GM23338 (cell line): ENCODE results near the gene ZNF579. TPM values are rescaled to one million over a fixed set of nuclear protein-coding genes. Genes with fewer than 3 reads are reported as not detected.

Source experiments
- ATAC-seq: fragments of 200-7000 bp; cut with Tn5 transposase; 3 replicates; pipeline ENCODE4 v1.9.1; 2020
- DNase-seq: peaks from one replicate; pipeline ENCODE4 v3.0.0-alpha.2; 2015; ENCODE audit warnings: low spot score
- H2AFZ ChIP-seq: fragments of 200-600 bp; sonication (generic); 2 replicates; pipeline ENCODE4 v1.8.0; 2016; ENCODE audit warnings: antibody characterized with exemption, mild to moderate bottlenecking, moderate library complexity
- H3F3A ChIP-seq: fragments of 200-600 bp; sonication (generic); replicated peaks from 2 replicates; pipeline ENCODE4 v1.8.0; 2017; ENCODE audit warnings: antibody characterized with exemption, mixed run types, low read depth
- H3K27ac ChIP-seq: fragments of 200-600 bp; sonication (generic); 2 replicates; pipeline ENCODE4 v1.6.1; 2016; ENCODE audit warnings: low read depth
- H3K27me3 ChIP-seq: fragments of 200-600 bp; sonication (generic); 2 replicates; pipeline ENCODE4 v1.8.0; 2016; ENCODE audit warnings: mild to moderate bottlenecking, mixed run types, moderate library complexity; ENCODE audit not compliant: insufficient read depth
- H3K36me3 ChIP-seq: fragments of 200-600 bp; sonication (generic); 2 replicates; pipeline ENCODE4 v1.8.0; 2016; ENCODE audit warnings: mild to moderate bottlenecking; ENCODE audit not compliant: insufficient read depth
- H3K4me1 ChIP-seq: fragments of 200-600 bp; sonication (generic); 2 replicates; pipeline ENCODE4 v1.8.0; 2016; ENCODE audit warnings: mild to moderate bottlenecking, moderate library complexity; ENCODE audit not compliant: insufficient read depth
- H3K4me2 ChIP-seq: fragments of 200-600 bp; sonication (generic); 2 replicates; pipeline ENCODE4 v1.7.1; 2017; ENCODE audit warnings: mixed run types
- H3K4me3 ChIP-seq: fragments of 200-600 bp; sonication (generic); 2 replicates; pipeline ENCODE4 v1.6.1; 2016; ENCODE audit warnings: mixed run types
- H3K79me2 ChIP-seq: fragments of 200-600 bp; sonication (generic); replicated peaks from 2 replicates; pipeline ENCODE4 v1.8.0; 2017; ENCODE audit warnings: mild to moderate bottlenecking; ENCODE audit not compliant: insufficient read depth
- H3K9me2 ChIP-seq: fragments of 200-600 bp; sonication (generic); 2 replicates; pipeline ENCODE4 v1.8.0; 2017; ENCODE audit not compliant: insufficient read depth
- H4K20me1 ChIP-seq: fragments of 200-600 bp; sonication (generic); replicated peaks from 2 replicates; pipeline ENCODE4 v1.8.0; 2017; ENCODE audit warnings: mild to moderate bottlenecking; ENCODE audit not compliant: insufficient read depth
- H3K27ac Mint-ChIP-seq: 2 replicates; pipeline ENCODE4 v1.8.0; 2020; ENCODE audit warnings: inconsistent platforms, mild to moderate bottlenecking, moderate library complexity, mixed read lengths
- H3K27me3 Mint-ChIP-seq: 3 replicates; pipeline ENCODE4 v1.8.0; 2022; ENCODE audit warnings: low read depth, mild to moderate bottlenecking, moderate library complexity, mixed read lengths, inconsistent platforms; ENCODE audit not compliant: insufficient read depth, poor library complexity
- H3K36me3 Mint-ChIP-seq: 3 replicates; pipeline ENCODE4 v1.8.0; 2021; ENCODE audit warnings: low read depth, mild to moderate bottlenecking, inconsistent platforms, moderate library complexity, mixed read lengths
- H3K4me1 Mint-ChIP-seq: 3 replicates; pipeline ENCODE4 v1.8.0; 2020; ENCODE audit warnings: mild to moderate bottlenecking, inconsistent platforms, mixed read lengths
- H3K4me3 Mint-ChIP-seq: 3 replicates; pipeline ENCODE4 v1.8.0; 2021; ENCODE audit warnings: moderate library complexity, mild to moderate bottlenecking, inconsistent platforms, mixed read lengths
- H3K9me3 Mint-ChIP-seq: 3 replicates; pipeline ENCODE4 v1.8.0; 2020; ENCODE audit warnings: moderate library complexity, mild to moderate bottlenecking, inconsistent platforms, mixed read lengths
- ETS1 ChIP-seq: IDR thresholded peaks from 2 replicates; pipeline ENCODE4 v1.6.1; 2016; ENCODE audit warnings: antibody characterized with exemption
- EZH2phosphoT487 ChIP-seq: fragments of 200-600 bp; sonication (generic); IDR thresholded peaks from one replicate; pipeline ENCODE4 v1.8.1; 2018; ENCODE audit warnings: antibody characterized with exemption; ENCODE audit not compliant: unreplicated experiment
- JUNB ChIP-seq: IDR thresholded peaks from one replicate; pipeline ENCODE4 v1.6.1; 2016; ENCODE audit warnings: antibody characterized with exemption; ENCODE audit not compliant: unreplicated experiment
- polyA plus RNA-seq: library from polyadenylated mRNA; unstranded; fragments of >200 nt; fragmentation: Nextera tagmentation; extraction: Ambion mirVana; gene quantifications from 2 replicates; pipeline ENCODE4 v1.2.1, GENCODE V29; 2016
- total RNA-seq: library from RNA; depleted of rRNA; stranded (reverse); fragments of >200 nt; shearing (Covaris generic); gene quantifications from 2 replicates; pipeline ENCODE4 v1.2.3, GENCODE V29; 2014; rRNA removed
- TF ChIP-seq, protein P1 (sequence below): IDR thresholded peaks from one replicate; pipeline ENCODE4 v1.6.1; 2018; ENCODE audit warnings: antibody characterized with exemption; ENCODE audit not compliant: unreplicated experiment
- TF ChIP-seq, protein P2 (sequence below), 2 experiments: fragments of 200-600 bp in 1 of 2; sonication (generic) in 1 of 2; conservative IDR thresholded peaks; 2 replicates each; pipeline versions ENCODE4 v1.5.1 to v1.6.1; 2016 to 2017; ENCODE audit warnings: antibody characterized with exemption in 2 of 2, low read depth in 2 of 2, mild to moderate bottlenecking in 2 of 2, moderate library complexity in 1 of 2

ZNF579 gene
- total and polyA plus RNA-seq, 2 experiments from 2014 or later, result 7.3 to 12.2 TPM

- Histone ChIP-seq H2AFZ (no peak overlapping the region), H3F3A (peaks cover 16% of the 10 kb centered on the region), H3K36me3 (no peaks in the 10 kb centered on the region), H3K4me1 (no peaks in the 10 kb centered on the region), H3K4me3 (no peak overlapping the region), H4K20me1 (no peaks in the 10 kb centered on the region), H3K27me3 (no peaks in the 10 kb centered on the region), H3K4me2 (no peak overlapping the region), H3K27ac (no peak overlapping the region), H3K9me2 (no peaks in the 10 kb centered on the region), H3K79me2 (no peaks in the 10 kb centered on the region)
- Mint-ChIP-seq H3K36me3 (no peaks in the 10 kb centered on the region), H3K27ac (no peak overlapping the region), H3K4me1 (peaks cover 3% of the 10 kb centered on the region), H3K9me3 (no peaks in the 10 kb centered on the region), H3K4me3 (no peak overlapping the region), H3K27me3 (peaks cover 4% of the 10 kb centered on the region)
- TF ChIP-seq ETS1, result no peak
- TF ChIP-seq JUNB, result no peak
- DNase-seq (no peak), ATAC-seq (no peak)
Measured at GRCh38 chr19:55528030-55528803, 52.4 kb downstream of the ZNF579 start.

DNA sequence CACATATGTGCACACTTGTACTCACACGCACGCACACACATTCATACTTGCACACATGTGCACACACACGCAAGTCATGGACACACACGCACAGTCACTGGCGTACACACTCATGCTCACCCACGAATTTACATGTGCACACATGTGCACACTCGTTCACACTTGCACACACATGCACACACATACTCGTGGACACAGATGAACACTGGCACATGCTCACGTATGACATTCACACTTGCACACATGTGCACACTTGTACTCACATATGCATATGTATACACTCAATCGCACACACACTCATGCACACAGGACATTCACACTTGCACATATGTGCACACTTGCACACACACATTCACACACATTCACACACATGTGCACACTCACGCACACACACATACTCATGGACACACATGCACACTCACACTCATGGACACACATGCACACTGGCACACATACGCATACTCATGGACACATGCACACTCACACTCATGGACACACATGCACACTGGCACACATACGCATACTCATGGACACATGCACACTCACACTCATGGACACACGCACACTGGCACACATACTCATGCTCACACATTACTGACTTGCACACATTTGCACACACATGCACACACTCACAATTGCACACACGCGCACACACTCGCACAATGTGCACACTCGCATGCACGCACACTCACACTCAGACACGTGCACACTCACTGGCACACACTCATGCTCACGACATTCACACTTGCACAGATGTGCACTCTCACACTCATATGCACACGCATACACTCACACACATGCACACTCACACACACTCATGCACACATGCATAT is 53.2 kb downstream of the ZNF579 start:
- Histone ChIP-seq H2AFZ (no peak overlapping the region), H3K27me3 (no peaks in the 10 kb centered on the region), H3K79me2 (no peaks in the 10 kb centered on the region), H3K4me2 (no peak overlapping the region), H3K4me3 (no peak overlapping the region), H3K4me1 (no peaks in the 10 kb centered on the region), H3K27ac (no peak overlapping the region), H4K20me1 (no peaks in the 10 kb centered on the region), H3K9me2 (no peaks in the 10 kb centered on the region), H3F3A (peaks cover 16% of the 10 kb centered on the region), H3K36me3 (no peaks in the 10 kb centered on the region)
- no peak for ATAC-seq
- peaks cover 3% of the 10 kb centered on the region for H3K4me1 Mint-ChIP-seq
- no peak for DNase-seq
- no peak for TF ChIP-seq EZH2phosphoT487
- TF ChIP-seq, protein P1, sequence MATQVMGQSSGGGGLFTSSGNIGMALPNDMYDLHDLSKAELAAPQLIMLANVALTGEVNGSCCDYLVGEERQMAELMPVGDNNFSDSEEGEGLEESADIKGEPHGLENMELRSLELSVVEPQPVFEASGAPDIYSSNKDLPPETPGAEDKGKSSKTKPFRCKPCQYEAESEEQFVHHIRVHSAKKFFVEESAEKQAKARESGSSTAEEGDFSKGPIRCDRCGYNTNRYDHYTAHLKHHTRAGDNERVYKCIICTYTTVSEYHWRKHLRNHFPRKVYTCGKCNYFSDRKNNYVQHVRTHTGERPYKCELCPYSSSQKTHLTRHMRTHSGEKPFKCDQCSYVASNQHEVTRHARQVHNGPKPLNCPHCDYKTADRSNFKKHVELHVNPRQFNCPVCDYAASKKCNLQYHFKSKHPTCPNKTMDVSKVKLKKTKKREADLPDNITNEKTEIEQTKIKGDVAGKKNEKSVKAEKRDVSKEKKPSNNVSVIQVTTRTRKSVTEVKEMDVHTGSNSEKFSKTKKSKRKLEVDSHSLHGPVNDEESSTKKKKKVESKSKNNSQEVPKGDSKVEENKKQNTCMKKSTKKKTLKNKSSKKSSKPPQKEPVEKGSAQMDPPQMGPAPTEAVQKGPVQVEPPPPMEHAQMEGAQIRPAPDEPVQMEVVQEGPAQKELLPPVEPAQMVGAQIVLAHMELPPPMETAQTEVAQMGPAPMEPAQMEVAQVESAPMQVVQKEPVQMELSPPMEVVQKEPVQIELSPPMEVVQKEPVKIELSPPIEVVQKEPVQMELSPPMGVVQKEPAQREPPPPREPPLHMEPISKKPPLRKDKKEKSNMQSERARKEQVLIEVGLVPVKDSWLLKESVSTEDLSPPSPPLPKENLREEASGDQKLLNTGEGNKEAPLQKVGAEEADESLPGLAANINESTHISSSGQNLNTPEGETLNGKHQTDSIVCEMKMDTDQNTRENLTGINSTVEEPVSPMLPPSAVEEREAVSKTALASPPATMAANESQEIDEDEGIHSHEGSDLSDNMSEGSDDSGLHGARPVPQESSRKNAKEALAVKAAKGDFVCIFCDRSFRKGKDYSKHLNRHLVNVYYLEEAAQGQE, result no peak
- TF ChIP-seq, protein P2, sequence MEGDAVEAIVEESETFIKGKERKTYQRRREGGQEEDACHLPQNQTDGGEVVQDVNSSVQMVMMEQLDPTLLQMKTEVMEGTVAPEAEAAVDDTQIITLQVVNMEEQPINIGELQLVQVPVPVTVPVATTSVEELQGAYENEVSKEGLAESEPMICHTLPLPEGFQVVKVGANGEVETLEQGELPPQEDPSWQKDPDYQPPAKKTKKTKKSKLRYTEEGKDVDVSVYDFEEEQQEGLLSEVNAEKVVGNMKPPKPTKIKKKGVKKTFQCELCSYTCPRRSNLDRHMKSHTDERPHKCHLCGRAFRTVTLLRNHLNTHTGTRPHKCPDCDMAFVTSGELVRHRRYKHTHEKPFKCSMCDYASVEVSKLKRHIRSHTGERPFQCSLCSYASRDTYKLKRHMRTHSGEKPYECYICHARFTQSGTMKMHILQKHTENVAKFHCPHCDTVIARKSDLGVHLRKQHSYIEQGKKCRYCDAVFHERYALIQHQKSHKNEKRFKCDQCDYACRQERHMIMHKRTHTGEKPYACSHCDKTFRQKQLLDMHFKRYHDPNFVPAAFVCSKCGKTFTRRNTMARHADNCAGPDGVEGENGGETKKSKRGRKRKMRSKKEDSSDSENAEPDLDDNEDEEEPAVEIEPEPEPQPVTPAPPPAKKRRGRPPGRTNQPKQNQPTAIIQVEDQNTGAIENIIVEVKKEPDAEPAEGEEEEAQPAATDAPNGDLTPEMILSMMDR (conservative IDR thresholded peaks at IDR 0.05; ENCODE audit: low read depth in 2 of 2), result no peak
- peaks cover 4% of the 10 kb centered on the region for H3K27me3 Mint-ChIP-seq
- no peaks in the 10 kb centered on the region for H3K9me3 Mint-ChIP-seq
- no peaks in the 10 kb centered on the region for H3K36me3 Mint-ChIP-seq
- H3K4me3 Mint-ChIP-seq, result no peak overlapping the region
- H3K27ac Mint-ChIP-seq, result no peak overlapping the region

Other genes starting within 250 kb of the ZNF579 start
- 34.3 and 43.2 TPM in 2 replicates for gene KMT5C, start 241.0 kb downstream of the ZNF579 start, total RNA-seq
- gene KMT5C, start 241.0 kb downstream of the ZNF579 start, polyA plus RNA-seq, result 12.9 and 14.2 TPM in 2 replicates
- 2.7 and 2.9 TPM in 2 replicates for gene COX6B2, start 226.1 kb downstream of the ZNF579 start, total RNA-seq
- 5.3 and 5.7 TPM in 2 replicates for gene COX6B2, start 226.1 kb downstream of the ZNF579 start, polyA plus RNA-seq
- not detected in 2 replicates for gene GARIN5B, start 217.6 kb downstream of the ZNF579 start, total RNA-seq
- gene GARIN5B, start 217.6 kb downstream of the ZNF579 start, polyA plus RNA-seq, result not detected in 2 replicates
- 1.1 and 2.2 TPM in 2 replicates for gene IL11, start 210.4 kb downstream of the ZNF579 start, total RNA-seq
- 0.58 and 1.7 TPM in 2 replicates for gene IL11, start 210.4 kb downstream of the ZNF579 start, polyA plus RNA-seq
- not detected in 2 replicates for gene TMEM190, start 204.0 kb downstream of the ZNF579 start, total RNA-seq
- 4.2 and 4.8 TPM in 2 replicates for gene TMEM190, start 204.0 kb downstream of the ZNF579 start, polyA plus RNA-seq
- 4.1 and 7.5 TPM in 2 replicates for gene TMEM238, start 196.6 kb downstream of the ZNF579 start, total RNA-seq
- gene TMEM238, start 196.6 kb downstream of the ZNF579 start, polyA plus RNA-seq, result 0.55 and 0.59 TPM in 2 replicates
- gene RPL28, start 194.9 kb downstream of the ZNF579 start, total RNA-seq, result 463 and 737 TPM in 2 replicates
- 1,528 and 1,802 TPM in 2 replicates for gene RPL28, start 194.9 kb downstream of the ZNF579 start, polyA plus RNA-seq
- 363 and 469 TPM in 2 replicates for gene UBE2S, start 173.1 kb downstream of the ZNF579 start, total RNA-seq
- gene UBE2S, start 173.1 kb downstream of the ZNF579 start, polyA plus RNA-seq, result 523 and 533 TPM in 2 replicates
- 1.4 and 1.6 TPM in 2 replicates for gene SHISA7, start 137.5 kb downstream of the ZNF579 start, total RNA-seq
- 0.32 and 0.37 TPM in 2 replicates for gene SHISA7, start 137.5 kb downstream of the ZNF579 start, polyA plus RNA-seq
- gene ISOC2, start 119.2 kb downstream of the ZNF579 start, total RNA-seq, result 82.1 and 85.2 TPM in 2 replicates
- 62.6 and 76.5 TPM in 2 replicates for gene ISOC2, start 119.2 kb downstream of the ZNF579 start, polyA plus RNA-seq
- 0.85 and 1.7 TPM in 2 replicates for gene C19orf85, start 116.1 kb downstream of the ZNF579 start, total RNA-seq
- 2.1 and 3.4 TPM in 2 replicates for gene C19orf85, start 116.1 kb downstream of the ZNF579 start, polyA plus RNA-seq
- 10.7 and 12.7 TPM in 2 replicates for gene ZNF628, start 104.2 kb downstream of the ZNF579 start, total RNA-seq
- 3.9 and 4.9 TPM in 2 replicates for gene ZNF628, start 104.2 kb downstream of the ZNF579 start, polyA plus RNA-seq
- gene NAT14, start 95.7 kb downstream of the ZNF579 start, total RNA-seq, result 25.4 and 27.8 TPM in 2 replicates
- 39.6 and 45.5 TPM in 2 replicates for gene NAT14, start 95.7 kb downstream of the ZNF579 start, polyA plus RNA-seq
- 0.69 and 1.2 TPM in 2 replicates for gene SSC5D, start 92.4 kb downstream of the ZNF579 start, total RNA-seq
- gene SSC5D, start 92.4 kb downstream of the ZNF579 start, polyA plus RNA-seq, result 0.14 and 0.23 TPM in 2 replicates
- gene SBK2, start 43.7 kb downstream of the ZNF579 start, total RNA-seq, result 2.0 and 3.5 TPM in 2 replicates
- gene SBK2, start 43.7 kb downstream of the ZNF579 start, polyA plus RNA-seq, result 0.82 and 1.1 TPM in 2 replicates
- 0.23 and 0.94 TPM in 2 replicates for gene SBK3, start 35.3 kb downstream of the ZNF579 start, total RNA-seq
- gene SBK3, start 35.3 kb downstream of the ZNF579 start, polyA plus RNA-seq, result 0.27 and 0.80 TPM in 2 replicates
- 10.1 and 12.6 TPM in 2 replicates for gene FIZ1, start 18.7 kb upstream of the ZNF579 start, total RNA-seq
- 5.3 and 5.4 TPM in 2 replicates for gene FIZ1, start 18.7 kb upstream of the ZNF579 start, polyA plus RNA-seq
- gene ZNF524, start 19.4 kb upstream of the ZNF579 start, total RNA-seq, result 8.3 and 16.5 TPM in 2 replicates
- gene ZNF524, start 19.4 kb upstream of the ZNF579 start, polyA plus RNA-seq, result 5.7 and 6.0 TPM in 2 replicates
- 10.3 and 12.1 TPM in 2 replicates for gene ZNF865, start 24.8 kb upstream of the ZNF579 start, total RNA-seq
- gene ZNF865, start 24.8 kb upstream of the ZNF579 start, polyA plus RNA-seq, result 2.2 and 2.4 TPM in 2 replicates
- gene ZNF784, start 43.7 kb upstream of the ZNF579 start, total RNA-seq, result 5.6 and 6.7 TPM in 2 replicates
- 1.5 and 1.6 TPM in 2 replicates for gene ZNF784, start 43.7 kb upstream of the ZNF579 start, polyA plus RNA-seq
- gene ZNF580, start 60.2 kb upstream of the ZNF579 start, total RNA-seq, result 10.9 and 18.7 TPM in 2 replicates
- 23.6 and 23.9 TPM in 2 replicates for gene ZNF580, start 60.2 kb upstream of the ZNF579 start, polyA plus RNA-seq
- gene ZNF581, start 62.8 kb upstream of the ZNF579 start, total RNA-seq, result 67.2 and 87.6 TPM in 2 replicates
- gene ZNF581, start 62.8 kb upstream of the ZNF579 start, polyA plus RNA-seq, result 48.5 and 50.7 TPM in 2 replicates
- gene CCDC106, start 67.4 kb upstream of the ZNF579 start, total RNA-seq, result 8.2 and 12.0 TPM in 2 replicates
- gene CCDC106, start 67.4 kb upstream of the ZNF579 start, polyA plus RNA-seq, result 17.6 and 19.9 TPM in 2 replicates
- gene U2AF2, start 74.2 kb upstream of the ZNF579 start, total RNA-seq, result 233 and 234 TPM in 2 replicates
- gene U2AF2, start 74.2 kb upstream of the ZNF579 start, polyA plus RNA-seq, result 73.1 and 75.2 TPM in 2 replicates
- gene EPN1, start 94.4 kb upstream of the ZNF579 start, total RNA-seq, result 208 and 223 TPM in 2 replicates
- gene EPN1, start 94.4 kb upstream of the ZNF579 start, polyA plus RNA-seq, result 47.1 and 48.9 TPM in 2 replicates
- gene NLRP9, start 157.6 kb upstream of the ZNF579 start, total RNA-seq, result not detected in 2 replicates
- not detected in 2 replicates for gene NLRP9, start 157.6 kb upstream of the ZNF579 start, polyA plus RNA-seq
- not detected in 2 replicates for gene RFPL4A, start 178.2 kb upstream of the ZNF579 start, total RNA-seq
- gene RFPL4A, start 178.2 kb upstream of the ZNF579 start, polyA plus RNA-seq, result not detected in 2 replicates
- not detected in 2 replicates for gene RFPL4AL1, start 188.3 kb upstream of the ZNF579 start, total RNA-seq
- not detected in 2 replicates for gene RFPL4AL1, start 188.3 kb upstream of the ZNF579 start, polyA plus RNA-seq